Naive thymus-derived CD8-positive, alpha-beta T cell (primary cell): ENCODE measurements around the gene RILPL1. TPM values are rescaled to one million over a fixed set of nuclear protein-coding genes. Genes with fewer than 3 reads are reported as not detected.
"Not testable (repeated sequence)": the region's sequence is repeated elsewhere in the genome, so short reads cannot be mapped to it uniquely, and the experiment has no call there.

Experiments used
- ATAC-seq, 2 donors: fragments of 150-1000 bp; cut with Tn5 transposase in 1 of 2; sonication (Bioruptor Pico), chemical (Tn5 transposase) in 1 of 2; 1 replicate in 1 of 2; 2 replicates in 1 of 2; pipeline ENCODE4 v1.10.0; 2021; ENCODE audit warnings: mild to moderate bottlenecking in 2 of 2, moderate library complexity in 2 of 2
- POLR2A ChIA-PET: fragments of 350-600 bp; sonication (Branson Sonifier 250); formaldehyde crosslinking; loops from one replicate; lab custom pipeline; 2021; ENCODE audit warnings: antibody characterized with exemption; lab: Charles Lee
- DNase-seq, 10 donors: peaks; one replicate each; pipeline versions ENCODE4 v3.0.0 to v3.0.0-alpha.2; 2020 to 2022
- H3K27ac Mint-ChIP-seq, 10 donors: one replicate each; pipeline ENCODE4 v1.8.0; 2020 to 2022; ENCODE audit warnings: mild to moderate bottlenecking in 10 of 10, mixed read lengths in 10 of 10, moderate library complexity in 4 of 10, inconsistent platforms in 1 of 10
- H3K27me3 Mint-ChIP-seq, 5 donors: one replicate each; pipeline ENCODE4 v1.8.0; 2021 to 2022; ENCODE audit warnings: mixed read lengths in 5 of 5
- H3K36me3 Mint-ChIP-seq, 3 donors: one replicate each; pipeline ENCODE4 v1.8.0; 2020 to 2022; ENCODE audit warnings: mixed read lengths in 3 of 3, mild to moderate bottlenecking in 2 of 3, inconsistent platforms in 1 of 3
- H3K4me1 Mint-ChIP-seq, 4 donors: one replicate each; pipeline ENCODE4 v1.8.0; 2021 to 2022; ENCODE audit warnings: mixed read lengths in 4 of 4
- H3K4me3 Mint-ChIP-seq, 10 donors: one replicate each; pipeline ENCODE4 v1.8.0; 2020 to 2022; ENCODE audit warnings: mild to moderate bottlenecking in 10 of 10, mixed read lengths in 10 of 10, moderate library complexity in 6 of 10, inconsistent platforms in 1 of 10
- H3K9me3 Mint-ChIP-seq, 9 donors: one replicate each; pipeline ENCODE4 v1.8.0; 2020 to 2022; ENCODE audit warnings: mixed read lengths in 9 of 9, mild to moderate bottlenecking in 3 of 9, inconsistent platforms in 1 of 9, moderate library complexity in 1 of 9
- polyA plus RNA-seq, 3 donors: library from polyadenylated mRNA; unstranded; fragments of 300-500 nt; fragmentation: Illumina TruSeq; gene quantifications; one replicate each; pipeline ENCODE4 v1.2.3, GENCODE V29; 2021
- total RNA-seq, 8 experiments: library from RNA in 2 of 8; stranded (reverse) in 2 of 8; gene quantifications; one replicate each; pipeline ENCODE4 v1.2.3 and lab custom pipeline; 2021 to 2026

RILPL1 gene
- total and polyA plus RNA-seq, 5 experiments from 2014 or later, result 0.06 to 5.9 (median 0.24) TPM

GRCh38 chr12:123526542-123527080 lies 6.9 kb downstream of the RILPL1 start:
- peaks cover 1 to 6% (median 5%) of the 10 kb centered on the region in 4 donors for H3K4me1 Mint-ChIP-seq
- DNase-seq (no peak), ATAC-seq (no peak)
- peak overlapping the region in 1 of 10 donors; percentile 46 for H3K27ac Mint-ChIP-seq
- H3K36me3 Mint-ChIP-seq, result peaks cover 0 to 9% (median 0%) of the 10 kb centered on the region in 3 donors
- no peaks in the 10 kb centered on the region for H3K9me3 Mint-ChIP-seq
- H3K4me3 Mint-ChIP-seq, result no peak overlapping the region
- POLR2A ChIA-PET, result no interaction called here
- H3K27me3 Mint-ChIP-seq, result no peaks in the 10 kb centered on the region

- Mint-ChIP-seq H3K9me3 (no peaks in the 10 kb centered on the region), H3K27me3 (no peaks in the 10 kb centered on the region), H3K27ac (peak overlapping the region in 2 of 10 donors; percentile 9 to 24), H3K4me3 (no peak overlapping the region), H3K36me3 (peaks cover 0 to 16% (median 2%) of the 10 kb centered on the region in 3 donors), H3K4me1 (peaks cover 0 to 4% (median under 1%) of the 10 kb centered on the region in 4 donors)
- ATAC-seq, result no peak
- POLR2A ChIA-PET, result no interaction called here
- peak in 1 of 10 donors; percentile 7 for DNase-seq
Observed at GRCh38 chr12:123524378-123524777, 9.1 kb downstream of the RILPL1 start.

GRCh38 chr12:123523518-123523917 lies 10.0 kb downstream of the RILPL1 start:
- H3K9me3 Mint-ChIP-seq, result no peaks in the 10 kb centered on the region
- H3K4me3 Mint-ChIP-seq, result no peak overlapping the region
- POLR2A ChIA-PET, result no interaction called here
- H3K27me3 Mint-ChIP-seq, result no peaks in the 10 kb centered on the region
- peaks cover 0 to 2% (median under 1%) of the 10 kb centered on the region in 4 donors for H3K4me1 Mint-ChIP-seq
- no peak overlapping the region for H3K27ac Mint-ChIP-seq
- ATAC-seq, result no peak
- H3K36me3 Mint-ChIP-seq, result peaks cover 0 to 22% (median 2%) of the 10 kb centered on the region in 3 donors
- DNase-seq, result no peak

DNA sequence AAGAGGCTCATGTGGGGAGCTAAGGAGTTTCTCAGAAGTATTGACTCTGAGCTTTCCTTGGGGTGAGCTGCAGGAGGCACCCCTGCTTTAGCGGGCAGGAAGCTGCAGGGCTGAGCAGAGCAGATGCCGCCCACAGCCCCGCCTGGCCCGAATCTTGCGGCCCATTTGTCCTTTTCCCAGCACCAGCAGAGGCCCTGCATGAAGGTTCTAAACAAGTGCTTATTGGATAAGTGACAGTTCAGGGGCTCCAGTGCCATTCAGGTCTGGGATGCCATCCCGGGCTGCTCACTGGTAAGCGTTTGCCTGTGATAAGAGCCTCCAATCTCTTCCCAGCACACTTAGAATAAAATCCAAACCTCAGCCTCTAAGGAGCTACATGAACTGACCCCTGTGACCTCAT lies 11.4 kb downstream of the RILPL1 start:
- ATAC-seq (no peak), DNase-seq (no peak)
- Mint-ChIP-seq H3K4me3 (no peak overlapping the region), H3K4me1 (peaks cover 0 to 2% (median 0%) of the 10 kb centered on the region in 4 donors), H3K9me3 (no peaks in the 10 kb centered on the region), H3K27me3 (no peaks in the 10 kb centered on the region), H3K27ac (peak overlapping the region in 1 of 10 donors; percentile 30), H3K36me3 (peaks cover 0 to 34% (median 2%) of the 10 kb centered on the region in 3 donors)
- POLR2A ChIA-PET, result no interaction called here

DNA sequence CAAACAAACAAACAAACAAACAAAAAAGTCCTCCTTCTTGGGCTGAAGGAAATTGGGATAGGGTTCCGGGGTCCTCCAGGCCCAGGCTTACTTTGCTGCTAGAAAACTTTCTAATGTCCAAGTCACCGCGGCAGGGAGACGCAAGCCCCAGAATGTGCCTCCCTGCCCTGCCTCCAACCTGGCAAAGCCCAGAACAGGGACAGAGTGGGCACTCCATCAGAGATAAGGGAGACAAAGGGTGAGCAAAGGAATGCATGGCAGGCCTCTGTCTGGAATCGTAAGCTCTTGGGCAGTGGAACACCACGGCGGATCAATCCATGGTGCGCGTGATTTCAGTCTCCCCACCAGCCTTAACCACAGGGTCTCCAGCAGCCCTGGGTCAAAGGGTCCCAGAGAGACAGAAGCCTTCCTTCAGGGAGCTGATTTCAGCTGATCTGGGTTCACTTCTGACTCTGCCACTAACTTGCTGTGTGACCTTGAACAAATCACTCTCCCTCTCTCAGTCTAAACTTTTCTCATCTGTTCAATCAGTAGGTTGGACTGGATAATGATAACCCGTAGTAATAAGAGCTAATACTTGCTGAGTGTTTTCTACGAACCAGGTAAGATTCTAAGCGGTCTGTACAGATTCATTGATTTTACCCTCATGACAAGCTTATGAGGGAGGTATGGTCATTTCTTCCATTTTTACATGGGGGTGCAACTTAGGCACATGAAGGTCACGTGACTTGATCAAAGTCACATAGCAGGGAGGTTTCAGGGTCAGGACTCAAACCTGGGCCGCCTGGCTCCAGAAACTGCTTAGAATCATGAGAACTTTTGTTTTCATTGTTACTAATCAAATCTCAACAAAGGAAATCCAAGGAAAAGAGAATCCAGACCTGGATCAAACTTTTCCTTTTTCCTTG lies 12.7 kb downstream of the RILPL1 start:
- H3K36me3 Mint-ChIP-seq, result peaks cover 0 to 41% (median 2%) of the 10 kb centered on the region in 3 donors

DNA sequence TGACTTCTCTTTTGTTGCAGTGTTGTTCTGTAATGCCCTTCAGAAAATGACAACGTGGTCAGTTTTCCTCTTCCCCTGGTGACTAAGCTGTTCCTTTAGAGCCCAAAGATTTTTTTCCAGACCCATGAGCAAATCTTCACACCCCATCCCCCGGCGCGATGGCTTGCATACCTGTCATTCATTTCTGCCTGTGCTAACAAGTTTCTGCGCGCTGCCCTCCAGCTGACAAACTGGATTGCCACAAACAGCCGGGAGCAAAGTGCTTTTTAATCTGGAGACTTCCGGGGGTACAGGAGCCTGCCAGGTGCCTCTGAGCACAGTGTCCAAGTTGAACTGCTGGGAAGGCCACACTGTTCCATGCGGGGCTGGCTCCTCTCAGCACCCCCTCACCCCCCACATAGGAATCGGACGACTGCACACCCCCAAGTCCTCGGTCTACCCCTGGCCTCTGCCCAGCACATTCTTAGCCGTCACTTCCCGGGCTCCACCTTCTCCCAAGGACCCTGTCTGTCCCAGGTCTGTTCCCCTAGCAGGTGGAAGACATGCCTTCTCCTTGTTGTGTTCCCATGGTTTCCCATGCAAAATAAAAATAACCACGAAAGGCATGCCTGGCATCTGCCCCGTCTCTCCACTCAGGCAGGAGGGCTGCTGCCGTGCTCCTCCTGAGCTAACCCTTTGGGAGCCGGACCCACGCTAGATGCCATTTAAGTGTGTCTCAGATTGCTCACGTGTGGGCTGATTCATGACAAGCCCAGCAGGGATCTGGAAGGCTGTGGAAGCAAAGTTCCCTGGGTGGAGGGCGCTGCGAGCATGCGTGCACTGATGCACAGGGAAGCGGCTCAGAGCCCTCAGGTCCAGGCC lies 14.1 kb downstream of the RILPL1 start:
- Mint-ChIP-seq H3K27me3 (no peaks in the 10 kb centered on the region), H3K27ac (peak overlapping the region in 1 of 10 donors; percentile 17), H3K36me3 (peaks cover 0 to 41% (median 2%) of the 10 kb centered on the region in 3 donors), H3K9me3 (no peaks in the 10 kb centered on the region), H3K4me1 (no peaks in the 10 kb centered on the region), H3K4me3 (no peak overlapping the region)
- DNase-seq (no peak), ATAC-seq (no peak)
- POLR2A ChIA-PET, result interaction anchor here (0.6 to 0.7 kb wide), 2 partner anchors 11 to 1577 kb away, joined by 3 to 4 read pairs; no protein-coding TSS in a partner anchor

More for the DNA sequence above, 12.7 kb downstream of the RILPL1 start:
- H3K27ac Mint-ChIP-seq, result no peak overlapping the region
- no peak overlapping the region for H3K4me3 Mint-ChIP-seq
- H3K9me3 Mint-ChIP-seq, result no peaks in the 10 kb centered on the region
- POLR2A ChIA-PET, result no interaction called here
- H3K27me3 Mint-ChIP-seq, result no peaks in the 10 kb centered on the region
- peaks cover 0 to 2% (median 0%) of the 10 kb centered on the region in 4 donors for H3K4me1 Mint-ChIP-seq
- ATAC-seq (no peak), DNase-seq (no peak)

DNA sequence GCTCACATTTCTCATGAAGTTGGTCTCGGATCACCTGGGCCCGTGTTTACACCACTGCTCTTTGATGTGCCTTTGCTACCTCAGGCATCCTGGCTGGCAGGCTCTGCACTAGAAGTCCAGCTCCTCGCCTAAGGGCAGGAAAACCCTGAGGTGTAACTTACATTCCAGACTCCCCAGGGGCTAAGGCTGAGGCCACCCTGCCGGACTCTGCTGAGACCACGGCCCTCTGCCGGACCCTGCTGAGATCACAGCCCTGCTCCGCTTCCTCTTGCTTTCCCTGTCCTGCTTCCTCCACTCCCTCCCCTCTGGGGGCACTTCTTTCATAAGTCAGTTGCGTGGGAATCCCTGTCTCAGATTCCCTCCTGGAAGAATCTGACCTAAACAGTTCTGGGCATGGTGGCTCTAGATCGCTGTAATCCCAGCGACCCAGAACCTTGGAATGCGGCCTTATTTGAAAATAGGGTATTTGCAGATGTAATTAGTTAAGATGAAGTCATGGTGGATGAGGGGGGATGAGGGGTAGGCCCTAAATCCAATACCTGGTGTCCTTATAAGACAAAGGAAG lies 17.2 kb downstream of the RILPL1 start:
- peak overlapping the region in 2 of 10 donors; percentile 24 to 65 for H3K27ac Mint-ChIP-seq
- no peaks in the 10 kb centered on the region for H3K27me3 Mint-ChIP-seq
- ATAC-seq (no peak), DNase-seq (peak in 1 of 10 donors; percentile 27)
- H3K4me3 Mint-ChIP-seq, result no peak overlapping the region
- H3K9me3 Mint-ChIP-seq, result no peaks in the 10 kb centered on the region
- POLR2A ChIA-PET, result no interaction called here
- H3K36me3 Mint-ChIP-seq, result peaks cover 0 to 32% (median 2%) of the 10 kb centered on the region in 3 donors
- H3K4me1 Mint-ChIP-seq, result no peaks in the 10 kb centered on the region

DNA sequence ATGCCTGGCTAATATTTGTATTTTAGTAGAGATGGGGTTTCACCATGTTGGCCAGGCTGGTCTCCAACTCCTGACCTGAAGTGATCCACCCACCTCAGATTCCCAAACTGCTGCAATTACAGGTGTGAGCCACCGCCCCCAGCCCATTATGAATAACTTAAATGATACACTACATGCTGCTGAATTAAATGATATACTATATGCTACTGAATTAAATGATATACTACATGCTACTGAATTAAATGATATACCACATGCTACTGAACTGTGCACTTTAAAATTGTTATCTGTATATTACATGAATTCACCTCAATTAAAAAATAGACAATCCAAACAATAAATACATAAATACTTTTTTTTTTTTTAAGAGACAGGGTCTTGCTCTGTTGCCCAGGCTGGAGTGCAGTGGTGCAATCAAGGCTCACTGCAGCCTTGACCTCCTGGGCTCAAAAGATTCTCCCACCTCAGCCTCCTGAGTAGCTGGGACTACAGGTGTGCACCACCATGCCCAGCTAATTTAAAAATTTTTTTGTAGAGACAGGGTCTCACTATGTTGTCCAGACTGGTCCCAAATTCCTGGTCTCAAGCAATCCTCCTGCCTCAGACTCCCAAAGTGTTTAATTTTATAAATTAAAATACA lies 18.8 kb downstream of the RILPL1 start:
- H3K9me3 Mint-ChIP-seq, result not testable (repeated sequence)
- H3K36me3 Mint-ChIP-seq, result peaks cover 0 to 28% (median 0%) of the 10 kb centered on the region in 3 donors

GRCh38 chr12:123513805-123514204 lies 19.7 kb downstream of the RILPL1 start:
- Mint-ChIP-seq H3K27me3 (peaks cover 0 to 1% (median 0%) of the 10 kb centered on the region in 5 donors), H3K9me3 (no peaks in the 10 kb centered on the region), H3K27ac (no peak overlapping the region), H3K4me3 (no peak overlapping the region), H3K36me3 (peaks cover 0 to 21% (median 0%) of the 10 kb centered on the region in 3 donors), H3K4me1 (peaks cover 0 to 3% (median under 1%) of the 10 kb centered on the region in 4 donors)
- ATAC-seq (no peak), DNase-seq (peak in 1 of 10 donors; percentile 37)
- POLR2A ChIA-PET, result interaction anchor here (0.6 kb wide), 1 partner anchor 54 kb away, joined by 4 read pairs; no protein-coding TSS in a partner anchor

More for the DNA sequence above, 18.8 kb downstream of the RILPL1 start:
- H3K4me3 Mint-ChIP-seq, DNase-seq, ATAC-seq, POLR2A ChIA-PET, H3K27me3 Mint-ChIP-seq, H3K4me1 Mint-ChIP-seq, H3K27ac Mint-ChIP-seq: not testable (repeated sequence)

GRCh38 chr12:123512838-123513665 lies 20.5 kb downstream of the RILPL1 start:
- no peak overlapping the region for H3K4me3 Mint-ChIP-seq
- H3K27ac Mint-ChIP-seq, result no peak overlapping the region
- H3K4me1 Mint-ChIP-seq, result peaks cover 0 to 3% (median under 1%) of the 10 kb centered on the region in 4 donors
- DNase-seq, result peak in 1 of 10 donors; percentile 62
- POLR2A ChIA-PET, result interaction anchor here (0.6 kb wide), 1 partner anchor 53 kb away, joined by 4 read pairs; no protein-coding TSS in a partner anchor
- H3K9me3 Mint-ChIP-seq, result no peaks in the 10 kb centered on the region
- peaks cover 0 to 14% (median 0%) of the 10 kb centered on the region in 3 donors for H3K36me3 Mint-ChIP-seq
- peaks cover 0 to 1% (median 0%) of the 10 kb centered on the region in 5 donors for H3K27me3 Mint-ChIP-seq
- no peak for ATAC-seq

- no peaks in the 10 kb centered on the region for H3K9me3 Mint-ChIP-seq
- peaks cover 0 to 1% (median 0%) of the 10 kb centered on the region in 5 donors for H3K27me3 Mint-ChIP-seq
- POLR2A ChIA-PET, result no interaction called here
- no peak for ATAC-seq
- H3K36me3 Mint-ChIP-seq, result no peaks in the 10 kb centered on the region
- peaks cover 0 to 5% (median 2%) of the 10 kb centered on the region in 4 donors for H3K4me1 Mint-ChIP-seq
- no peak overlapping the region for H3K4me3 Mint-ChIP-seq
- DNase-seq, result peak in 1 of 10 donors; percentile 15
- H3K27ac Mint-ChIP-seq, result no peak overlapping the region
Observed at GRCh38 chr12:123506843-123507236, 26.7 kb downstream of the RILPL1 start.
